Breast epithelium (tissue), 3 donors: ENCODE data around the gene COL17A1.

Source experiments
- POLR2A ChIP-seq: fragments of 450-650 bp; IDR thresholded peaks from one replicate; pipeline ENCODE4 v1.6.1; 2016; ENCODE audit warnings: antibody characterized with exemption, mild to moderate bottlenecking, moderate library complexity
- POLR2AphosphoS5 ChIP-seq, 3 donors: sonication (generic); formaldehyde crosslinking; IDR thresholded peaks; one replicate each; pipeline ENCODE4 v1.6.1; 2017; ENCODE audit warnings: antibody characterized with exemption in 3 of 3

GRCh38 chr10:104119996-104120395 is 34.3 kb upstream of the COL17A1 start:
- TF ChIP-seq POLR2AphosphoS5 (IDR thresholded peaks at IDR 0.05) (no peak), POLR2A (no peak)
